Measurements from ENCODE around the gene CETN2. TPM values are rescaled to one million over a fixed set of nuclear protein-coding genes. Genes with fewer than 3 reads are reported as not detected.

CETN2 gene
- total RNA-seq, 1 experiment from 2014 or later: 24.6 TPM

- H3K4me1 ChIP-seq (ENCODE audit: insufficient read depth, low read length): no peaks in the 10 kb centered on the region
- no peak overlapping the region for H4K8ac ChIP-seq (replicated peaks; ENCODE audit: insufficient read length, low read depth, low read length)
- H3K27me3 ChIP-seq (ENCODE audit: insufficient read depth, low read length): no peaks in the 10 kb centered on the region
- H3K14ac ChIP-seq (ENCODE audit: insufficient read depth, low read length): no peak overlapping the region
- H3K79me2 ChIP-seq (ENCODE audit: insufficient read depth, low read length): no peaks in the 10 kb centered on the region
- H3K79me1 ChIP-seq (ENCODE audit: insufficient read depth, low read depth, low read length, poor library complexity, severe bottlenecking): no peaks in the 10 kb centered on the region
- H3K4me1 Mint-ChIP-seq: peaks cover 0 to 3% of the 10 kb centered on the region in 2 experiments; a peak in 1 of 4 replicates
- no peak overlapping the region for H4K5ac ChIP-seq (ENCODE audit: insufficient read length, low read depth, low read length)
- peaks cover 0 to 4% (median 2%) of the 10 kb centered on the region in 3 experiments; a peak in 3 of 7 replicates for H3K36me3 Mint-ChIP-seq (ENCODE audit: insufficient read depth in 1 of 3, low read depth in 3 of 3)
- H2BK15ac ChIP-seq (ENCODE audit: low read depth, low read length): no peak overlapping the region
- no peak overlapping the region for H3K9ac ChIP-seq (ENCODE audit: extremely low read depth, insufficient read length, low read length)
- H4K91ac ChIP-seq (ENCODE audit: insufficient read length, low read depth, low read length): no peak overlapping the region
- H3K9me3 Mint-ChIP-seq: peaks cover 33 to 55% of the 10 kb centered on the region in 2 experiments
- no peak overlapping the region for H3K4me3 Mint-ChIP-seq
- H2AFZ ChIP-seq (ENCODE audit: low read length): no peak overlapping the region
- no peak overlapping the region for H2BK5ac ChIP-seq (ENCODE audit: insufficient read length, low read length)
- H2AK5ac ChIP-seq (ENCODE audit: insufficient read length, low read length): no peak overlapping the region
- no peak overlapping the region for H3K56ac ChIP-seq (ENCODE audit: insufficient read length, low read depth, low read length)
- no peak overlapping the region for H3K27ac ChIP-seq (ENCODE audit: insufficient read length, low read depth, low read length)
- H3K23ac ChIP-seq (ENCODE audit: insufficient read length, low read depth, low read length): no peak overlapping the region
- TF ChIP-seq CTCF (conservative IDR thresholded peaks at IDR 0.05): no peak
- H3K27ac Mint-ChIP-seq: no peak overlapping the region; a peak in 1 of 7 replicates
- WGBS (ENCODE audit: extremely low coverage, insufficient read length, low lambda C conversion rate): no CpG with 5 or more reads among the region's 6 CpGs
- peaks cover 3% of the 10 kb centered on the region for H4K20me1 ChIP-seq (ENCODE audit: control insufficient read depth, insufficient read depth, insufficient read length)
- peaks cover 2% of the 10 kb centered on the region; the same call in 1 of the 2 replicates for H3K27me3 Mint-ChIP-seq (ENCODE audit: low read depth)
- no peaks in the 10 kb centered on the region for H3K23me2 ChIP-seq (ENCODE audit: insufficient read length, low read depth, low read length, poor library complexity, severe bottlenecking)
- H3K4ac ChIP-seq (ENCODE audit: low read depth, low read length): no peak overlapping the region
- no peak overlapping the region for H3K18ac ChIP-seq (ENCODE audit: insufficient read length, low read depth, low read length)
- DNase-seq: no peak
- no peak overlapping the region for H3T11ph ChIP-seq (ENCODE audit: low read length)
- no peak overlapping the region for H2BK20ac ChIP-seq (ENCODE audit: low read depth, low read length, poor library complexity, severe bottlenecking)
- peaks cover 54% of the 10 kb centered on the region for H3K9me3 ChIP-seq (ENCODE audit: control insufficient read depth, low read depth, low read length)
- H2BK12ac ChIP-seq (ENCODE audit: insufficient read length, low read depth, low read length): no peak overlapping the region
- H2BK120ac ChIP-seq (ENCODE audit: low read depth, low read length, poor library complexity, severe bottlenecking): no peak overlapping the region
- H3K4me2 ChIP-seq (ENCODE audit: insufficient read depth, insufficient read length, low read length): no peak overlapping the region
Observed at GRCh38 chrX:152822383-152823086, 8.0 kb downstream of the CETN2 start.
